Astrocyte (in vitro differentiated cells and primary cell): ENCODE results near the gene DNAJC18. TPM values are rescaled to one million over a fixed set of nuclear protein-coding genes. Genes with fewer than 3 reads are reported as not detected.

ENCODE experiments used
- DNase-seq: peaks from one replicate; pipeline ENCODE4 v3.0.0-alpha.2; 2010; ENCODE audit warnings: low read depth
- FAIRE-seq: peaks from 2 replicates; lab custom pipeline; 2011; peaks lifted over from hg19 to GRCh38; lab: Jason Lieb, UNC
- H2AFZ ChIP-seq: 2 replicates; pipeline ENCODE4 v1.6.0; 2012; ENCODE audit warnings: low read depth, low read length, inconsistent platforms
- H3K27ac ChIP-seq: 2 replicates; pipeline ENCODE4 v1.5.1; 2011; ENCODE audit warnings: low read depth, low read length, inconsistent platforms
- H3K27me3 ChIP-seq: 2 replicates; pipeline ENCODE4 v1.6.0; 2011; ENCODE audit warnings: low read length, inconsistent platforms; ENCODE audit not compliant: insufficient read depth
- H3K36me3 ChIP-seq: 2 replicates; pipeline ENCODE4 v1.5.1; 2011; ENCODE audit warnings: low read length, inconsistent platforms; ENCODE audit not compliant: insufficient read depth
- H3K4me1 ChIP-seq: 2 replicates; pipeline ENCODE4 v1.5.1; 2011; ENCODE audit warnings: low read length, inconsistent platforms; ENCODE audit not compliant: insufficient read depth
- H3K4me2 ChIP-seq: 2 replicates; pipeline ENCODE4 v1.6.0; 2012; ENCODE audit warnings: low read length, inconsistent platforms
- H3K4me3 ChIP-seq: 2 replicates; pipeline ENCODE4 v1.5.1; 2011; ENCODE audit warnings: low read depth, mild to moderate bottlenecking, low read length, inconsistent platforms; ENCODE audit not compliant: insufficient read depth
- H3K79me2 ChIP-seq: 2 replicates; pipeline ENCODE4 v1.6.0; 2012; ENCODE audit warnings: mild to moderate bottlenecking, low read length, inconsistent platforms; ENCODE audit not compliant: insufficient read depth
- H3K9ac ChIP-seq: 2 replicates; pipeline ENCODE4 v1.6.0; 2012; ENCODE audit warnings: mild to moderate bottlenecking, low read length, inconsistent platforms
- H3K9me3 ChIP-seq: 2 replicates; pipeline ENCODE4 v1.5.1; 2012; ENCODE audit warnings: low read depth, mild to moderate bottlenecking, low read length, inconsistent platforms; ENCODE audit not compliant: insufficient read depth
- H4K20me1 ChIP-seq: 2 replicates; pipeline ENCODE4 v1.6.0; 2012; ENCODE audit warnings: low read length, inconsistent platforms; ENCODE audit not compliant: insufficient read depth
- H3K27ac Mint-ChIP-seq: one replicate; pipeline ENCODE4 v1.8.0; 2021; ENCODE audit warnings: mild to moderate bottlenecking, mixed read lengths; ENCODE audit not compliant: unreplicated experiment
- H3K27me3 Mint-ChIP-seq: one replicate; pipeline ENCODE4 v1.8.0; 2021; ENCODE audit warnings: low read depth, mixed read lengths; ENCODE audit not compliant: unreplicated experiment
- H3K36me3 Mint-ChIP-seq: one replicate; pipeline ENCODE4 v1.8.0; 2021; ENCODE audit warnings: low read depth, mixed read lengths; ENCODE audit not compliant: unreplicated experiment
- H3K4me1 Mint-ChIP-seq: one replicate; pipeline ENCODE4 v1.8.0; 2021; ENCODE audit warnings: low read depth, mixed read lengths; ENCODE audit not compliant: unreplicated experiment
- H3K4me3 Mint-ChIP-seq: one replicate; pipeline ENCODE4 v1.8.0; 2021; ENCODE audit warnings: mild to moderate bottlenecking, moderate library complexity, mixed read lengths; ENCODE audit not compliant: unreplicated experiment
- H3K9me3 Mint-ChIP-seq: one replicate; pipeline ENCODE4 v1.8.0; 2021; ENCODE audit warnings: mild to moderate bottlenecking, mixed read lengths; ENCODE audit not compliant: unreplicated experiment
- EZH2 ChIP-seq: IDR thresholded peaks from 2 replicates; pipeline ENCODE4 v1.6.1; 2012; ENCODE audit warnings: mild to moderate bottlenecking, low read length, inconsistent platforms; ENCODE audit not compliant: insufficient read depth
- total RNA-seq: library from RNA; stranded (reverse); gene quantifications from 2 replicates; pipeline ENCODE4 v1.2.1, GENCODE V29; 2021
- TF ChIP-seq, protein P1 (sequence below): IDR thresholded peaks from 2 replicates; pipeline ENCODE4 v1.5.1; 2011; ENCODE audit warnings: low read depth, mild to moderate bottlenecking, inconsistent platforms, low read length, moderate library complexity; ENCODE audit not compliant: insufficient read depth

The DNAJC18 gene
- total RNA-seq, 1 donor from 2014 or later = 18.8 TPM

DNA sequence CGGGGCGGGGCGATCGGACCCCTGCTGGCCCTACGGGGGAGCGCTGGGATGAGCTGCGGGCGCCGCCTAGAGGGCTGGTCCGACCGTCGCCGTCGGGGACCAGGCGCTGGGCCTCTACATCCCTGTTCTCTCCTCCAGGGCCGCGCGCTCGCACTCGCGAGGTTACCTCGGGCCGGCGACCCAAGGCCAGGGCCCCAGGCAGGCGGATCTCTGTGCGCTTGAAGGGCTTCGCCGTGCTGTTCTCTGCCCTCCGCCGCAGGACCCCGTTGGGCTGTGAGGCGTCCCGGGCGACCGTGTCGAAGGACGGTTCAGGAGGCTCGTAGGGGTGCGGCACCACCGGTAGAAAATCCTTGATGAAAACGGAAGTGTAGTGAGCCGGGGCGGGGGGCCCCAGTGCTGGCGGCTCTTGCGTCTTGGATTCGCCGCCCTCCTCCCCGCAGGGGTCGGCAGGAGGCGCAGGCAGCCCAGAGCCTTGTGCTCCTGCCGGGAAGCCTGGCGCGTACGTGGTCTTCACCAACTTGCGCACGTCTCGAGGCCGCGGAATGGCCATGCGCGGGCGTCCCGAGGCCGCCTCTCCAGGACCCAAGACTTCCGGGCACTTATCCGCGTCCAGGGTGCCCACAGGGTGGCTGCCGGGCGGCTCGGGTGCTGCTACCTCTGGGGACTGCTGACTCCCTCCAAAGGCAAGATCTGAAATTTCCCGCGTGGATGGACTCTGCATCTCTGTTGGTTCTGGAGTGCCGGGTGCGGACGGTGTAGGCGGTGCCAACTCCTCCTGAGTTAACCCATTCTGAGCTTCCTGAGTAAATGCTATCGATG, 46.4 kb downstream of the DNAJC18 start:
- Histone ChIP-seq H3K9me3 (no peaks in the 10 kb centered on the region), H3K27me3 (peaks cover 18% of the 10 kb centered on the region), H3K4me3 (peak overlapping the region; percentile 49), H3K9ac (peak overlapping the region; percentile 31), H3K79me2 (no peaks in the 10 kb centered on the region), H3K4me1 (peaks cover 12% of the 10 kb centered on the region), H3K27ac (no peak overlapping the region), H3K4me2 (peak overlapping the region; percentile 81), H4K20me1 (peaks cover 3% of the 10 kb centered on the region), H2AFZ (peak overlapping the region; percentile 71), H3K36me3 (no peaks in the 10 kb centered on the region)
- H3K4me1 Mint-ChIP-seq = peaks cover 4% of the 10 kb centered on the region
- H3K9me3 Mint-ChIP-seq = no peaks in the 10 kb centered on the region
- DNase-seq (no peak), FAIRE-seq (no peak)
- H3K36me3 Mint-ChIP-seq = peaks cover 6% of the 10 kb centered on the region
- peaks cover 28% of the 10 kb centered on the region for H3K27me3 Mint-ChIP-seq
- TF ChIP-seq, protein P1, sequence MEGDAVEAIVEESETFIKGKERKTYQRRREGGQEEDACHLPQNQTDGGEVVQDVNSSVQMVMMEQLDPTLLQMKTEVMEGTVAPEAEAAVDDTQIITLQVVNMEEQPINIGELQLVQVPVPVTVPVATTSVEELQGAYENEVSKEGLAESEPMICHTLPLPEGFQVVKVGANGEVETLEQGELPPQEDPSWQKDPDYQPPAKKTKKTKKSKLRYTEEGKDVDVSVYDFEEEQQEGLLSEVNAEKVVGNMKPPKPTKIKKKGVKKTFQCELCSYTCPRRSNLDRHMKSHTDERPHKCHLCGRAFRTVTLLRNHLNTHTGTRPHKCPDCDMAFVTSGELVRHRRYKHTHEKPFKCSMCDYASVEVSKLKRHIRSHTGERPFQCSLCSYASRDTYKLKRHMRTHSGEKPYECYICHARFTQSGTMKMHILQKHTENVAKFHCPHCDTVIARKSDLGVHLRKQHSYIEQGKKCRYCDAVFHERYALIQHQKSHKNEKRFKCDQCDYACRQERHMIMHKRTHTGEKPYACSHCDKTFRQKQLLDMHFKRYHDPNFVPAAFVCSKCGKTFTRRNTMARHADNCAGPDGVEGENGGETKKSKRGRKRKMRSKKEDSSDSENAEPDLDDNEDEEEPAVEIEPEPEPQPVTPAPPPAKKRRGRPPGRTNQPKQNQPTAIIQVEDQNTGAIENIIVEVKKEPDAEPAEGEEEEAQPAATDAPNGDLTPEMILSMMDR = peak; percentile 16
- peak; percentile 51 for TF ChIP-seq EZH2
- H3K27ac Mint-ChIP-seq = no peak overlapping the region
- no peak overlapping the region for H3K4me3 Mint-ChIP-seq

DNA sequence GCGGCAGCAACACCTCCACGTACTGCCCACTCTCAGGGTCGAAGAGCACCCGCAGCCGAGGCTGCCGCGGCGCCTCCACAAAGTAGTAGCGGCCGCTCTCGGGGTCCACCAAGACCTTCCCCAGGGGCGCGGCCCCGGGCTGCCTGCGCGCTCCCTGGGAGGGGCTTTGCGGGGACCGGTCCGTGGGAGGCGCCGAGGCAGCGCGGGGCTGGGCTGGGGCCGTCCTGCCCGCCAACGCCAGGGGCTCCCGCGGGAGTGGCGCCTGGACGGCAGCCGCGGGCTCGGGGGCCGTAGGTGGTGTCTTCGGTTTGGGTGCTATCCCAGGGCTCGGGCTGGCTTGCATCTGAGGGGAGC, 47.0 kb downstream of the DNAJC18 start:
- peaks cover 18% of the 10 kb centered on the region for H3K27me3 ChIP-seq
- H3K36me3 ChIP-seq = no peaks in the 10 kb centered on the region
- H3K4me3 ChIP-seq = peak overlapping the region; percentile 49
- H2AFZ ChIP-seq = peak overlapping the region; percentile 71
- no peaks in the 10 kb centered on the region for H3K9me3 ChIP-seq
- no peak for FAIRE-seq
- Mint-ChIP-seq H3K27me3 (peaks cover 28% of the 10 kb centered on the region), H3K36me3 (peaks cover 6% of the 10 kb centered on the region), H3K4me3 (no peak overlapping the region), H3K4me1 (peaks cover 4% of the 10 kb centered on the region), H3K9me3 (no peaks in the 10 kb centered on the region), H3K27ac (no peak overlapping the region)
- H3K79me2 ChIP-seq = no peaks in the 10 kb centered on the region
- H4K20me1 ChIP-seq = peaks cover 3% of the 10 kb centered on the region
- no peak overlapping the region for H3K27ac ChIP-seq
- no peak overlapping the region for H3K9ac ChIP-seq
- peak overlapping the region; percentile 81 for H3K4me2 ChIP-seq
- DNase-seq = no peak
- peaks cover 11% of the 10 kb centered on the region for H3K4me1 ChIP-seq
- TF ChIP-seq EZH2 = no peak
- TF ChIP-seq, protein P1 = no peak
